HUES64 (cell line): ENCODE measurements around the gene OBSL1. TPM values are rescaled to one million over a fixed set of nuclear protein-coding genes. Genes with fewer than 3 reads are reported as not detected.

Source experiments
- H3K27ac ChIP-seq: 2 replicates; pipeline ENCODE4 v1.7.0; 2013; ENCODE audit warnings: low read depth, low read length, inconsistent platforms
- H3K27me3 ChIP-seq: 2 replicates; pipeline ENCODE4 v1.6.1; 2013; ENCODE audit warnings: mild to moderate bottlenecking, low read length; ENCODE audit not compliant: insufficient read depth
- H3K36me3 ChIP-seq: 2 replicates; pipeline ENCODE4 v1.6.1; 2013; ENCODE audit warnings: mild to moderate bottlenecking, low read length; ENCODE audit not compliant: insufficient read depth
- H3K4me1 ChIP-seq: 2 replicates; pipeline ENCODE4 v1.6.1; 2013; ENCODE audit warnings: mild to moderate bottlenecking, low read length, moderate library complexity; ENCODE audit not compliant: insufficient read depth
- H3K4me3 ChIP-seq: 2 replicates; pipeline ENCODE4 v1.5.1; 2013; ENCODE audit warnings: mild to moderate bottlenecking, low read length, moderate library complexity
- H3K9ac ChIP-seq: 2 replicates; pipeline ENCODE4 v1.6.1; 2013; ENCODE audit warnings: mild to moderate bottlenecking, low read depth, low read length
- H3K9me3 ChIP-seq: 2 replicates; pipeline ENCODE4 v1.6.1; 2013; ENCODE audit warnings: low read depth, low read length; ENCODE audit not compliant: insufficient read depth
- WGBS: fragments of 150-250, 120-280 bp; methylation state at CpG from one replicate; pipeline ENCODE4 v1.1.7; 2013; ENCODE audit warnings: missing lambda C conversion rate; 5-methylcytosine and 5-hydroxymethylcytosine counted together
- polyA plus RNA-seq, 2 experiments: library from polyadenylated mRNA; stranded (reverse); fragments of 50-300 nt; gene quantifications; one replicate each; pipeline ENCODE4 v1.2.3, GENCODE V29; 2013

Gene OBSL1
- 56.3 TPM for polyA plus RNA-seq (2013, experiment 1 of 2)
- polyA plus RNA-seq (2013, experiment 2 of 2): 65.5 TPM

DNA sequence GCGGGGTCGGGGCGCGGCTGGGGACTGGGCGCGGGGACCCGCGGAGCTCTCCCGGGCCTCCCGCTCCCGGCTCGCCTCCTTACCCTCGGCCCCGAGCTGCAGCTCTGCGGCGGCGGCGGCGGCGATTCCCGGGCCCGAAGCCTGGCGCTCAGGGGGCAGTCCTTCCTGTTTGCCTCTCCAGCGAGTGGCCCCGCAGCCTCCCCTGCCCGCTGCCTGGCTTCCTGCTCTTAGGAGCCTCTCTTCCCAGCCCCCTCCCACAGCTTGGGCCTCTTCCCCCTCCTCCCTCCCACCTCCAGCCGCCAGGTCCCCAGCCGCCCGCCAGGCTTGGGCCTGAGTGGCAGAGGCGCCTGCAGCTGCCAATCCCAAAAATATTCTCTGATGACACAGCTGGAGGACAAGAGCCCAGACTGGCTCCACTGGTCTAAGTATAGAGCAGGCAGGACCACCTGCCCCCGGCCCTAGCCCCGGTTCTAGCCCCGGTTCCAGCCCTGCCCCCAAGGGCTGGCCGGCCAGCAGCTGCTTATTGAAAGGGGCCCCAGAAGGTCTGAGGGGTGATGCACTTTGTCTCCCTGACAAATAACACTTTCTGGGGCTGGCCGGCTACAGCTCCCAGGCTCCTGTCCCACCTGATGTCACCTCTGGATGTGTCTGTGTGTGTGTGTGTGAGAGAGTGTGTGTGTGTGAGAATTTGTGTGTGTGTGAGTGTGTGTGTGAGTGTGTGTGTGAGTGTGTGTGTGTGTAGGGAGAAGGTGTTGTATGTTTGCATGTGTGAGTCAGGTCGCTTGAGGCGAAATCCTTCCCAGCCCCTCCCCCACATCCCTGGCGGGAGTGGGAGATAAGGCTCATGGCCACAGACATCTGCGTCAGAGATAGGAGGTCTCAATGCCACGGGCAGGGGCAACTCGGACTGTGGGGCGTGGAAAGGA lies at the start of gene OBSL1:
OBSL1 (minus strand) TSS at position 229 of the 926 bp plus-strand sequence. CDS start 307 bp downstream, outside the sequence.
- peaks cover 23% of the 10 kb centered on the region for H3K36me3 ChIP-seq
- H3K9me3 ChIP-seq: no peaks in the 10 kb centered on the region
- peak within 1 kb of the TSS; percentile 92 for H3K27ac ChIP-seq
- peaks cover 13% of the 10 kb centered on the region for H3K27me3 ChIP-seq
- peak within 1 kb of the TSS; percentile 78 for H3K4me3 ChIP-seq
- peak within 1 kb of the TSS; percentile 84 for H3K9ac ChIP-seq
- 6% methylated on average over 40 of the region's 42 CpGs for WGBS
- H3K4me1 ChIP-seq: peaks cover 23% of the 10 kb centered on the region

DNA sequence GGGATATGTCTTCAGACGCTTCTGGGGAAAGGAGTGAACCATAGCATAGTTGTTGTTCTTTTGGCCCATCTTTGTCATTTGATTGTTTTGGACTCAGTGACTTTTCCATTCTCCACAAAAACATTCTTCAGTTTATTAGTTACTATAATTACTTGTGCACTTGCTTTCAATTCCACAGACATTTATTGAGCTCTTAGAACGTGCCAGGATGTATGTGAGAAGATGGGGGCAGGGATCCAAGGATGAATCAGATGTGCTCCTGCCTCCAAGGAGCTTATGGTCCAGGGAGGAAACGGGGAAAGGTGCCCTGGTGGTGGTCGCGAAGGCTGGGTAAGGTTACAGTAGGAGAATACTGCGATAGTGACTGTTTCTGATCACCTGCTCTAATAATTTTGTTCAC lies 49.2 kb upstream of the OBSL1 start:
- 91% methylated on average over 5 of the region's 6 CpGs for WGBS
- no peak overlapping the region for H3K27ac ChIP-seq
- H3K27me3 ChIP-seq: no peaks in the 10 kb centered on the region
- H3K9ac ChIP-seq: no peak overlapping the region
- no peaks in the 10 kb centered on the region for H3K9me3 ChIP-seq
- no peaks in the 10 kb centered on the region for H3K4me1 ChIP-seq
- peaks cover 7% of the 10 kb centered on the region; the same call in 1 of the 2 replicates for H3K36me3 ChIP-seq
- no peak overlapping the region for H3K4me3 ChIP-seq

DNA sequence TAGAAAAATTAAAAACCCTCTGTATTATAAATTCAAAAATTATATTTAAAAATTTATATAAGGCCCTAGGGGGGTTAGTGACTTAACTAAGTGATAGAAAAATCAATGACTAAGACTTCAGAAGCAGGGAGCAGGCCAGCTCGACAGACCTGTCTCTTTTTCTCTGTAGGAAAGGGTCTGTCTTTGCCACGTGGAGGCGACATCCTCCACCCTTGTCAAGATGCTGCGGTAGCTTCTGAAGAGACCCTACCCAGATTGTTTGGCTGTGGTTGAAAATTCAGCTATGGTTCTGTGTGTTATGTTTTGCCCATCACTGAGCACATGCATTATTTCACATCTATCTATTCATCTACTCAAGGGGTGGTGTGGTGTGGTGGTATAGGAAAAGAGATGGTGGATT lies 47.9 kb upstream of the OBSL1 start:
- whole genome bisulfite sequencing: 57% methylated on average over 3 of the region's 4 CpGs
- Histone ChIP-seq H3K27me3 (no peaks in the 10 kb centered on the region), H3K4me1 (no peaks in the 10 kb centered on the region), H3K36me3 (peaks cover 11% of the 10 kb centered on the region), H3K27ac (no peak overlapping the region), H3K4me3 (no peak overlapping the region), H3K9me3 (no peaks in the 10 kb centered on the region), H3K9ac (no peak overlapping the region)

DNA sequence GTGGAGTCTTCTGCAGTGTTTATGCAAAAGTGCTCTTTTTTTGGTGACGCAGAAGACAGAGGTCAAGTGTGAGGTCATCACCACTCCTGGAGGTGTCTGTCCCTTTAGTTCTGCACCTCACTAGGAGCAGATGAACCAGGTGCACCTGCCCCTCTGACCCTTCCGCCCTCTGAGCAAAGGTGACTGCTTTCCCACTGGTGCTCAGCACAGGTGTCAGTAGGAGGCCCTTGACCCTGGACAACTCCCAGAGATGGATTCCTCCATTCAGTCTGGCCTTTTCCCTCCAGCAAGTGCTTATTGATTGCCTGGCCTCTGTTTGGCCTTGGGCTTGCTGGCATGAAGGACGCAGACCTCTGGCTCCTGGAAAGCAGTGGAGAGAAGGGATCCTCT lies 47.4 kb upstream of the OBSL1 start:
- Histone ChIP-seq H3K4me3 (no peak overlapping the region), H3K27me3 (no peaks in the 10 kb centered on the region), H3K36me3 (peaks cover 12% of the 10 kb centered on the region), H3K27ac (no peak overlapping the region), H3K9ac (no peak overlapping the region), H3K9me3 (no peaks in the 10 kb centered on the region), H3K4me1 (no peaks in the 10 kb centered on the region)
- WGBS: 83% methylated on average over 3 of the region's 3 CpGs

DNA sequence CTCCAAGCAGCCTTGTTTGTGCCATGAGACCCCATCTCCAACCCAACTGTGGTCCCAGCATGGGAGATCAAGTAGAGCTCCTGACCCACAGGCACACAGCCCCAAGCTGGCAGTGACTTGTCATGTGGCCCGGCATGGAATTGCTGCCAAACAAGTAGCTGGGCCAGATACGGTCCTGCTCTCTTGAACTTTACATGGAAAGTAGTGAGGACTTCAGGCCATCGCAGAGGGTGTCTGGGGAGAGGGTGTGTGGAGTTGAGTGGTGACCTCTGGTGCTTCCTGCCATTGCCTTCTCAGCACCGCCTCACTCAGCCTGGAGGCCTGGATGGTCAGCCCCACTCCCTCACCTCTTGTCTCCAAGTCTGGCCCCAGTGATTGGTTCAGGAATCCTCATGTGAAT lies 45.2 kb upstream of the OBSL1 start:
- 90% methylated on average over 4 of the region's 4 CpGs for WGBS
- Histone ChIP-seq H3K4me3 (no peak overlapping the region), H3K4me1 (no peaks in the 10 kb centered on the region), H3K27ac (no peak overlapping the region), H3K27me3 (no peaks in the 10 kb centered on the region), H3K9me3 (no peaks in the 10 kb centered on the region), H3K36me3 (peaks cover 17% of the 10 kb centered on the region), H3K9ac (no peak overlapping the region)

DNA sequence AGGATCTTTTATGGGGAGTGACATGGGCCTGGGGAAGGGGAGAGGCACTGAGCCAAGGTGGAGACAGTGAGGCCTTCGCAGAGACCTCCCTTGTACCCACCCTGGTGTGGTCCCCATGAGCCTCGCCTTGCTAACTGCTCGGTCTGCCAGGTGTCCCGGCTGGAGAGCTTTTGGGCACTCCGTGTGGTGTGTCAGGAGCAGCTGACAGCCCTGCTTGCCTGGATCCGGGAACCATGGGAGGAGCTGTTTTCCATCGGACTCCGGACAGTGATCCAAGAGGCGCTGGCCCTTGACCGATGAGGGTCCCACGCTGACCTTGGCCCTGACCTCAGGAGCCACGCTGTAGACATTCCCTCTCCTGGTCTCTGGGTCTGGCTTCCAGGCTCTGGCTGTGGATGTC lies 44.6 kb upstream of the OBSL1 start:
- H3K36me3 ChIP-seq: peaks cover 20% of the 10 kb centered on the region
- H3K27me3 ChIP-seq: no peaks in the 10 kb centered on the region
- no peaks in the 10 kb centered on the region for H3K9me3 ChIP-seq
- H3K9ac ChIP-seq: no peak overlapping the region
- no peaks in the 10 kb centered on the region for H3K4me1 ChIP-seq
- WGBS: 87% methylated on average over 12 of the region's 12 CpGs
- H3K27ac ChIP-seq: no peak overlapping the region
- H3K4me3 ChIP-seq: no peak overlapping the region

DNA sequence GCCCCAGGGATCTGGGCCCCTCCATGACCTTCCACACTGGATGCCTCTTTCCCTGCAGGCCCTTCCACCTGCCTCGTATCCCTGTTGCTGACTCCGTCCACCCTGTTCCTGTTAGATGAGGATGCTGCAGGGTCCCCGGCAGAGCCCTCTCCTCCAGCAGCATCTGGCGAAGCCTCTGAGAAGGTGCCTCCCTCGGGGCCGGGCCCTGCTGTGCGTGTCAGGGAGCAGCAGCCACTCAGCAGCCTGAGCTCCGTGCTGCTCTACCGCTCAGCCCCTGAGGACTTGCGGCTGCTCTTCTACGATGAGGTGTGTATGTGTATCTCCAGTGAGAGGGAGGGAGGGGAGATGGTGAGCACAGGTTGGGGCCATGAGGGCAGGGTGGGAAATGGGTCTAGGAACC lies 43.7 kb upstream of the OBSL1 start:
- 92% methylated on average over 11 of the region's 11 CpGs for WGBS
- no peak overlapping the region for H3K27ac ChIP-seq
- peaks cover 20% of the 10 kb centered on the region for H3K36me3 ChIP-seq
- no peak overlapping the region for H3K4me3 ChIP-seq
- H3K27me3 ChIP-seq: no peaks in the 10 kb centered on the region
- H3K4me1 ChIP-seq: no peaks in the 10 kb centered on the region
- no peak overlapping the region for H3K9ac ChIP-seq
- no peaks in the 10 kb centered on the region for H3K9me3 ChIP-seq

DNA sequence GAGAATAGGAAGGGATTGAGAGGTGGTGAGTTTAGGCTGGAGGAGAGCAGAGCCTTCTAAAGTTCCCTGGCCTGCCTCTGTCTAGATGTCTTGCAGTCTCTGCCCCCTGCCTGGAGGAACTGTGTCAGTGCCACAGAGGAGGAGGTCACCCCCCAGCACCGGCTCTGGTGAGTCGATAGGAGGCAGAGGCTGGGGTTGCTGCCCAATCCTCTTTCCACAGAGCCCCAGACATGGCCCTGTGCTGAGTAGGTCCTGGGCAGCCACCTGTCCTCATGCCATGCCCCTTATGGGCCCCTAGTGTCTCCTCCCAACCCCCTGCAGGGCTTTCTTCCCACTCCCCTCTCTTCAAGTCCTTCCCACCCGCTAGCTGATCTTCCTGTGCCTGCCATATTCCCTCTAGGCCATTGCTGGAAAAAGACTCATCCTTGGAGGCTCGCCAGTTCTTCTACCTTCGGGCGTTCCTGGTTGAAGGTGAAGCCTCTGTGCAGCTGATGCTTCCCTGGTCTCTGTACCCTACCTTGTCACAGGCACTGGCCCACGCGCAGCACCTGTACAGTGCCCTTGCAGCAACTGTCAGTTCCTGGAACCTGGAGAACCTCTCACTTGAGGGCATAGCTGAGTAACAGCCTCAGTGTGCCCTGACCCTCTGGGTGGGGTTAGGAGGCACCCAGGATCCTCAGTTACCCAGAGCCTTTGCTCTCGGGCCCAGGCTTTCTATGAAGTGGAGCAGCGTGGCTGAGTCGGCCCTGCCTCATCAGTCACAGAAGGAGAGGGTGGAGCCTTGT lies 42.9 kb upstream of the OBSL1 start:
- 94% methylated on average over 11 of the region's 11 CpGs for WGBS
- Histone ChIP-seq H3K4me1 (no peaks in the 10 kb centered on the region), H3K9me3 (no peaks in the 10 kb centered on the region), H3K27ac (no peak overlapping the region), H3K36me3 (peaks cover 20% of the 10 kb centered on the region), H3K9ac (no peak overlapping the region), H3K27me3 (no peaks in the 10 kb centered on the region), H3K4me3 (no peak overlapping the region)

DNA sequence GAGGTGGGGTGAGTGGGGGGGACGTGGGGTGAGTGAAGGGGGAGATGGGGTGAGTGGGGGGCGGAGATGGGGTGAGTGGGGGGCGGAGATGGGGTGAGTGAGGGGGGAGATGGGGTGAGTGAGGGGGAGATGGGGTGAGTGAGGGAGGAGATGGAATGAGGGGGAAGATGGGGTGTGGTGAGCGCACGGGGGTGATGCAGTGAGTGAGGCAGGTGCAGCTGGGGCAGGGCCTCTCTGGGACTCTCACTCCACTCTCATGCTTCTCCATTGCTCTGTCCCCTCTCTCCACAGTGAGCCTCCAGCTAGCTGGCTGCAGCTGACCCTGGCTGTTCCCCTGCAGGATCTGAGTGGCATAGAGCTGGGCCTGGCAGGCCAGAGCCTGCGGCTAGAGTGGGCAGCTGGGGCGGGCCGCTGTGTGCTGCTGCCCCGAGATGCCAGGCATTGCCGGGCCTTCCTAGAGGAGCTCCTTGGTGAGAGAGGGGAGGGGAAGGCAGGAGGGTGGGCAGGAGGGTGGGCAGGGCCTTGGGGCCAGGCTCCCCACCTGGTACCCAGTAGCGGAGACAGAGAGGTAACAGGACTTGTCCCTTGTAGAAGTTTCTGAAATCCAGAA lies 42.2 kb upstream of the OBSL1 start:
- H3K4me1 ChIP-seq: no peaks in the 10 kb centered on the region
- no peaks in the 10 kb centered on the region for H3K27me3 ChIP-seq
- WGBS: 97% methylated on average over 9 of the region's 11 CpGs
- H3K4me3 ChIP-seq: no peak overlapping the region
- peaks cover 21% of the 10 kb centered on the region for H3K36me3 ChIP-seq
- H3K27ac ChIP-seq: no peak overlapping the region
- H3K9me3 ChIP-seq: no peaks in the 10 kb centered on the region
- no peak overlapping the region for H3K9ac ChIP-seq

DNA sequence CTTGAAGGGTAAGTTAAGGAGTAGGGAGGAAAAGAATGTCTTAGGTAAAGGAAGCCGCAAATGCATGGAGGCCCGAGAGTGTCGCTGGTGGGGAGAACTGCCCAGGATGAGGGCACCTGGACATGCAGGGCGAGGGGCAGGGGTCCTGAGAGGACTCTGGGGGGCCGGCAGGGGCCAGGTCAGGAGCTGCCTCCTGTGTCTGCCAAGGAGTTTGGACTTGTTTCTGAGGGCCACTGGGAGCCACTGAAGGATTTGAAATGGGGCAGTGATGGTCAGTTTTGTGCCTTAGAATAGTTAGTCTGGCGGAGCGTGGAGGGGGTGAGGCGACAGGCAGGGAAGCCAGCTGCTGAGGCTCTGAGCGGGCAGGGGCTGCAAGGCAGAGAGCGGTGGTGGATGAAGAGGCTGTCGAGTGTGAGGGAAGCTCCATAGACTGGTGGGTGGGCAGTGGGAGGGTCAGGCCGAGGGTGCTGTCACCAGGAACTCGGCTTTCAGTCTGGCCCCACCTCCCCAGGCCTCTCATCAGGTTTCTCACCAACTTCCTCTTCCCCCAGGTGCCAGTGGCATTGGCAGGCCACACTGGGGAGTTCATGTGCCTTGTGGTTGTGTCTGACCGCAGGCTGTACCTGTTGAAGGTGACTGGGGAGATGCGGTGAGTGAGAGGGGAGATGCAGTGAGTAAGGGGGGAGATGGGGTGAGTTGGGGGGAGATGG lies 41.4 kb upstream of the OBSL1 start:
- Histone ChIP-seq H3K4me3 (no peak overlapping the region), H3K27ac (no peak overlapping the region), H3K36me3 (peaks cover 24% of the 10 kb centered on the region), H3K27me3 (no peaks in the 10 kb centered on the region), H3K9ac (no peak overlapping the region), H3K9me3 (no peaks in the 10 kb centered on the region), H3K4me1 (no peaks in the 10 kb centered on the region)
- 87% methylated on average over 15 of the region's 15 CpGs for WGBS
